GM13976 (cell line): ENCODE results near the gene FMNL2.

Experiments
- DNase-seq: peaks from one replicate; pipeline ENCODE4 v3.0.0; 2012; ENCODE audit warnings: low spot score
- in situ Hi-C: fragments of 300-500 bp; cut with MboI; formaldehyde crosslinking; loops from one replicate; pipeline ENCODE4 v1.12.0; 2022; ENCODE audit warnings: low sequenced_read_pairs, mixed read lengths, inconsistent platforms; ENCODE audit not compliant: unreplicated experiment
- TF ChIP-seq, protein P1 (sequence below): IDR thresholded peaks from 2 replicates; pipeline ENCODE4 v1.5.1; 2012; ENCODE audit warnings: borderline replicate concordance, mild to moderate bottlenecking; ENCODE audit not compliant: insufficient read depth; ENCODE audit errors: extremely low read depth, missing control alignments, control extremely low read depth

The FMNL2 gene

DNA sequence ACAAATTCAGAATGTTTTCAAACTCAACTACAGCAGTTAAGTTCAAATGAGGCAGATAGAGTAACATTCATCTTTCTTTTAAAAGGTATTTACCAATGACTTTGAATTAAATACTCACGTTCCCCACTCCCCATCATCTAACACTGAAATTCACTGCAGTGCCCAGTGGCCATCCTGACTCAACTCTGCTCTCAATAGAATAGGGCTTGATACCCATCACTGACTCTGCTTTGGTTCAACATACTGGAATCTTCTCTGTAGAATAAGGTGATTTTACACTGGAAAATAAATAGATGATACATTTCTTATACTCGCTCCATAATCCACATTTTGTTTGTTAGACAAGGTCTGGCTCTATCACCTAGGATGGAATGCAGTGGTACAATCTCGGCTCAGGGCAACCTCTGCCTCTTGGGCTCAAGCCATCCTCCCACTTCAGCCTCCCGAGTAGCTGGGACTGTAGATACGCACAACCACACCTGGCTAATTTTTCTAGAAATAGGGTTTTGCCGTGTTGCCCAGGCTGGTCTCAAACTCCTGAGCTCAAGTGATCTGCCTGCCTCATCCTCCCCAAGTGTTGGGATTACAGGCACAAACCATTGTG is 315.9 kb downstream of the FMNL2 start:
- DNase-seq, result no peak
- in situ Hi-C loops, result no loop called here
- TF ChIP-seq, protein P1, sequence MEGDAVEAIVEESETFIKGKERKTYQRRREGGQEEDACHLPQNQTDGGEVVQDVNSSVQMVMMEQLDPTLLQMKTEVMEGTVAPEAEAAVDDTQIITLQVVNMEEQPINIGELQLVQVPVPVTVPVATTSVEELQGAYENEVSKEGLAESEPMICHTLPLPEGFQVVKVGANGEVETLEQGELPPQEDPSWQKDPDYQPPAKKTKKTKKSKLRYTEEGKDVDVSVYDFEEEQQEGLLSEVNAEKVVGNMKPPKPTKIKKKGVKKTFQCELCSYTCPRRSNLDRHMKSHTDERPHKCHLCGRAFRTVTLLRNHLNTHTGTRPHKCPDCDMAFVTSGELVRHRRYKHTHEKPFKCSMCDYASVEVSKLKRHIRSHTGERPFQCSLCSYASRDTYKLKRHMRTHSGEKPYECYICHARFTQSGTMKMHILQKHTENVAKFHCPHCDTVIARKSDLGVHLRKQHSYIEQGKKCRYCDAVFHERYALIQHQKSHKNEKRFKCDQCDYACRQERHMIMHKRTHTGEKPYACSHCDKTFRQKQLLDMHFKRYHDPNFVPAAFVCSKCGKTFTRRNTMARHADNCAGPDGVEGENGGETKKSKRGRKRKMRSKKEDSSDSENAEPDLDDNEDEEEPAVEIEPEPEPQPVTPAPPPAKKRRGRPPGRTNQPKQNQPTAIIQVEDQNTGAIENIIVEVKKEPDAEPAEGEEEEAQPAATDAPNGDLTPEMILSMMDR, result no peak

DNA sequence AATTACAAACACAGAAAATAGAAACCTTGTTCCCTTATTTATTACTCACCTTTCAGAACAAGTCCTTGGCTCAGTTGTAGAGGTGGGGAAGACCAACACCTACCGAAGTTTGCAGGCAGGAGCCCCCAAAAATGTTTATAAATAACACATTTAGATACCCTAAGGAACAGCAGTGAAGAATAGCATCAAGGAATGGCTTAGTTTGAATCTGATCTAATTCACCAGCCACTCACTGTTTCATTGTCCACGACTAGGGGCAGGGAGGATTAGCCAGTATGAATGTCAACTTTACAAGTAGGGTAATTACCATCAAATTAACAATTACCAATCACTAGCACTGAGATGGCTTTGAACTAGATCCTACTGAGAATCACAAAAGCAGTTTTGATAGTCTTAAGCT is 316.9 kb downstream of the FMNL2 start:
- in situ Hi-C loops, result no loop called here
- no peak for DNase-seq
- TF ChIP-seq, protein P1, result no peak

DNA sequence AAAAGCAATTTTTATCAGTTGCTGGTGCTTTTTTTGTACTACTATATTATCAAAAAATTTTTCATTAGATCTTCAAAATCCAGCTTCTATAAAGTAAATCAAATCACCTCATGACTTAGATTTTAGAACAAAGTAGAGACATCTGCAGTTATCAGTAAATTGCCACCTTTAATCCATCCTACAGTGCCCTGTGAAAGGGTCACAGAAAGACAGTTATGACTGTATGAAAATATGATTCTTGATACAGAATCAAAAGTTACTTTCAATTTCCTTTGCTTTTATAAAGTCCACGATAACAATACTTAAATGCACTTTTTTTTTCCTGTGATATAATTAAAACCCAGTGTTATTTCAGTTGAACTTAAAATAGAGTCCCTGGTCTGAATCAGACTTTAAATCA is 320.9 kb downstream of the FMNL2 start:
- in situ Hi-C loops, result no loop called here
- no peak for DNase-seq
- TF ChIP-seq, protein P1, result no peak

DNA sequence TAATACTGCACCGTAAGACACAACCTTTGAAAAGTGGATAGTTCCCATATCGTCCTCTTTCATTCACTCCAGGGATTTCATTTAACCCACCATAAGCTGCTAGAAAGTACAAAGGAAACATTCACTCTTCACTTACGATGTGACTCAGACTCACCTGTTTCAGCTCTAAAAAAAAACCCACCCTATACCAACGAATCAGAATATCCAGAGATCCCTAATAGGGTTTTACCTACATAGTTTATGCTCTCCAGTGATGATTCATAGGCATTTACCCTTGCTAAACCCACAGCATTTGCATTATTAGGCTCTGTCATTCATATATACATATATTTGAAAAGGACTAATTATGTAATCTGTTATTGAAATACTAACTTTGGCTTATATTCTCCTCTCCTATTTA is 322.1 kb downstream of the FMNL2 start:
- TF ChIP-seq, protein P1, result no peak
- in situ Hi-C loops, result no loop called here
- peak; percentile 11 for DNase-seq

DNA sequence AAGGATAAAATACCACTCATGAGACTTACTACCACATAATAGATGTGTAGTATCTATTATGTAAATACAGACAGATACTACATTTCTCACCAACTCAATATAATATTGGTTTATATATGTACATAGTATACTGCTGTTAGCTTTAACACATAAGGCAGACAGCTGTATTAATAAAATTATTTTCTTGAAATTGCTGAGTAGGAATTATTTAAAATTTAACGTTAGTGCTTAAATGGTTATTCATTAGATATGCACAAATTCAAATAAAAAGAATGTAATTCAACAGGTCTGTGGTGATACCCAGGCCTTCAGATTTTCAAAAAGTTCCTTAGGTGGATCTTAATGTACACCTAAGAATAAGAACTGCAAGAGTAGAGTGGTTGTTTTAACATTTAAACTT is 323.2 kb downstream of the FMNL2 start:
- TF ChIP-seq, protein P1, result no peak
- in situ Hi-C loops, result no loop called here
- no peak for DNase-seq

DNA sequence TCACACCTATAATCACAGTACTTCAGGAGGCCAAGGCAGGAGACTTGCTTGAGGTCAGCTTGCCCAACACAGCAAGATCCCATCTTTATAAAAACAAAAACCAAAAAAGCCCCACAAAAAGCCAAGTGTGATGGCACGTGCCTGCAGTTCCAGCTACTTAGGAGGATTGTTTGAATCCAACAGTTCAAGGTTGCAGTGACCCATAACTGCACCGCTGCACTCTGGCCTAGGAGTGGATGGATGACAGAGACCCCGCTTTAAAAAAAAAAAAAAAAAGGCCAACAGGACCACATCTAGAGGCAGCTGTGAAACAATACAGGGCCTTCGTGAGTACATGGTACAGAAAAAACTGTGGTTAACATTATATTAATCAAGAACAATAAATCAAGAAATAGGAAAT is 326.1 kb downstream of the FMNL2 start:
- in situ Hi-C loops, result no loop called here
- DNase-seq, result no peak
- TF ChIP-seq, protein P1, result no peak

DNA sequence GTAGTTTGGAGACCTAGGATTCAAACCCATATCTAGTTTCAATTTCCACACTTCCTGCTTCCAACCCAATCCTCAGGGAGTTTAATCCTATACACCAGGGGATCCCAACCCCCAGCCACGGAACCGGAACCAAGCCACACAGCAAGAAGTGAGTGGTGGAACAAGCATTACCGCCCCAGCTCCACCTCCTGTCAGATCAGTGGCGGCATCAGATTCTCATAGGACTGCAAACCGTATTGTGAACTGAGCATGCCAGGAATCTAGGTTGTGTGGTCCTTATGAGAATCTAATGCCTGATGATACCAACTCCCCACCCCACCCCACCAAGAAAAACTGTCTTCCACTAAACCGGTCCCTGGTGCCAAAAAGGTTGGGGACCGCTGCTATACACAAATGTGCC is 329.8 kb downstream of the FMNL2 start:
- DNase-seq, result no peak
- in situ Hi-C loops, result no loop called here
- TF ChIP-seq, protein P1, result no peak
